A549 (cell line): ENCODE data around the gene ISL1. TPM values are rescaled to one million over a fixed set of nuclear protein-coding genes. Genes with fewer than 3 reads are reported as not detected.

Experiments
- ATAC-seq, 2 experiments: fragments of 200-7000 bp in 1 of 2; fragments of >200 bp in 1 of 2; cut with Nextera tagmentation in 1 of 2; cut with Tn5 transposase in 1 of 2; 3 replicates each; pipeline versions ENCODE4 v1.8.0 to v1.9.1; 2018 to 2020; ENCODE audit warnings: mild to moderate bottlenecking in 1 of 2, moderate library complexity in 1 of 2
- CTCF ChIA-PET: fragments of 300-600 bp; sonication (Branson Sonifier 250); formaldehyde crosslinking; extraction: SDS; loops from one replicate; lab custom pipeline; 2021; ENCODE audit warnings: antibody characterized with exemption, inconsistent platforms; lab: Yijun Ruan, JAX
- POLR2A ChIA-PET: fragments of 350-600 bp; formaldehyde crosslinking; extraction: SDS; loops from one replicate; lab custom pipeline; 2021; ENCODE audit warnings: antibody characterized with exemption, inconsistent platforms; lab: Yijun Ruan, JAX
- DNase-seq, 2 experiments: peaks; one replicate each; pipeline versions ENCODE4 v3.0.0 to v3.0.0-alpha.2; 2011 to 2016; ENCODE audit warnings: low read depth in 1 of 2, low spot score in 1 of 2
- FAIRE-seq: peaks from 2 replicates; lab custom pipeline; 2011; peaks lifted over from hg19 to GRCh38; lab: Jason Lieb, UNC
- H3K27ac ChIP-seq, 2 experiments: fragments of >200 bp; sonication (Bioruptor Twin); formaldehyde crosslinking; 3 replicates each; pipeline ENCODE4 v1.5.1; 2016 to 2017
- H3K4me1 ChIP-seq: fragments of >200 bp; sonication (Bioruptor Twin); formaldehyde crosslinking; 3 replicates; pipeline ENCODE4 v1.6.1; 2016
- H3K4me2 ChIP-seq: fragments of >200 bp; sonication (Bioruptor Twin); formaldehyde crosslinking; 3 replicates; pipeline ENCODE4 v1.6.1; 2016
- H3K4me3 ChIP-seq: fragments of >200 bp; sonication (Bioruptor Twin); formaldehyde crosslinking; 3 replicates; pipeline ENCODE4 v1.5.1; 2016
- H3K9me3 ChIP-seq: fragments of >200 bp; sonication (Bioruptor Twin); formaldehyde crosslinking; 3 replicates; pipeline ENCODE4 v1.6.1; 2016
- ATOH8 ChIP-seq: fragments of 250-450 bp; sonication (Bioruptor Pico); IDR thresholded peaks from 2 replicates; pipeline ENCODE4 v1.5.0; 2020; ENCODE audit warnings: low read depth, mild to moderate bottlenecking, moderate library complexity
- CBX8 ChIP-seq: fragments of 200-600 bp; sonication (generic); IDR thresholded peaks from 2 replicates; pipeline ENCODE4 v1.6.1; 2016
- E2F6 ChIP-seq: IDR thresholded peaks from 2 replicates; pipeline ENCODE4 v1.6.1; 2012; ENCODE audit warnings: low read depth, borderline replicate concordance
- EHF ChIP-seq: fragments of 250-450 bp; sonication (Bioruptor Pico); IDR thresholded peaks from 2 replicates; pipeline ENCODE4 v1.5.0; 2020; ENCODE audit warnings: mild to moderate bottlenecking
- ESRRA ChIP-seq: fragments of 150-350 bp; IDR thresholded peaks from 2 replicates; pipeline ENCODE4 v1.6.1; 2014; ENCODE audit warnings: mild to moderate bottlenecking, low read length, borderline replicate concordance
- FOSB ChIP-seq: fragments of 250-450 bp; sonication (Bioruptor Pico); IDR thresholded peaks from 2 replicates; pipeline ENCODE4 v1.5.0; 2020; ENCODE audit warnings: mild to moderate bottlenecking, moderate library complexity
- FOSL2 ChIP-seq, 2 experiments: fragments of 450-650 bp in 1 of 2; fragments of >200 bp in 1 of 2; sonication (Bioruptor Twin) in 1 of 2; formaldehyde crosslinking; IDR thresholded peaks; 2 replicates each; pipeline versions ENCODE4 v1.5.0 to v1.6.1; 2016 to 2020; ENCODE audit warnings: mild to moderate bottlenecking in 1 of 2, moderate library complexity in 1 of 2
- FOXS1 ChIP-seq: fragments of 250-450 bp; sonication (Bioruptor Pico); IDR thresholded peaks from 2 replicates; pipeline ENCODE4 v1.5.0; 2020; ENCODE audit warnings: mild to moderate bottlenecking, moderate library complexity
- HDAC2 ChIP-seq: fragments of 200-600 bp; sonication (generic); IDR thresholded peaks from 2 replicates; pipeline ENCODE4 v1.6.1; 2016
- HES2 ChIP-seq: fragments of >200 bp; sonication (Bioruptor Twin); formaldehyde crosslinking; IDR thresholded peaks from 2 replicates; pipeline ENCODE4 v1.6.1; 2016
- HMGXB4 ChIP-seq: fragments of 250-450 bp; sonication (Bioruptor Pico); IDR thresholded peaks from 2 replicates; pipeline ENCODE4 v1.5.0; 2021; ENCODE audit warnings: mild to moderate bottlenecking, moderate library complexity, borderline replicate concordance
- HOXB13 ChIP-seq: fragments of 250-450 bp; sonication (Bioruptor Pico); IDR thresholded peaks from 2 replicates; pipeline ENCODE4 v1.5.0; 2020; ENCODE audit warnings: low read depth, mild to moderate bottlenecking, moderate library complexity
- HOXB5 ChIP-seq: fragments of 250-450 bp; sonication (Bioruptor Pico); IDR thresholded peaks from 2 replicates; pipeline ENCODE4 v1.5.0; 2020; ENCODE audit warnings: mild to moderate bottlenecking, moderate library complexity
- JUN ChIP-seq, 2 experiments: fragments of >200 bp; sonication (Bioruptor Twin); formaldehyde crosslinking; IDR thresholded peaks; 2 replicates in 1 of 2; 3 replicates in 1 of 2; pipeline ENCODE4 v1.6.1; 2016 to 2017
- KDM1A ChIP-seq: fragments of 200-600 bp; sonication (generic); IDR thresholded peaks from 2 replicates; pipeline ENCODE4 v1.6.1; 2016; ENCODE audit warnings: low read depth, mild to moderate bottlenecking
- MAX ChIP-seq: IDR thresholded peaks from 2 replicates; pipeline ENCODE4 v1.6.1; 2012
- MAZ ChIP-seq: fragments of 150-350 bp; IDR thresholded peaks from 2 replicates; pipeline ENCODE4 v1.6.1; 2014; ENCODE audit warnings: antibody characterized with exemption, low read depth, low read length, borderline replicate concordance
- NFE2L2 ChIP-seq: fragments of 150-350 bp; conservative IDR thresholded peaks from 2 replicates; pipeline ENCODE4 v1.6.1; 2014; ENCODE audit warnings: low read length
- PHF8 ChIP-seq: fragments of 200-600 bp; sonication (generic); IDR thresholded peaks from 2 replicates; pipeline ENCODE4 v1.6.1; 2016; ENCODE audit warnings: low read depth, mild to moderate bottlenecking, antibody characterized with exemption, moderate library complexity, borderline replicate concordance
- RAD21 ChIP-seq, 2 experiments: fragments of >200 bp in 1 of 2; sonication (Bioruptor Twin) in 1 of 2; formaldehyde crosslinking in 1 of 2; IDR thresholded peaks in 1 of 2; conservative IDR thresholded peaks in 1 of 2; 2 replicates in 1 of 2; 3 replicates in 1 of 2; pipeline ENCODE4 v1.6.1; 2012 to 2018; ENCODE audit warnings: inconsistent platforms in 1 of 2
- SMC3 ChIP-seq: fragments of >200 bp; sonication (Bioruptor Twin); formaldehyde crosslinking; IDR thresholded peaks from 3 replicates; pipeline ENCODE4 v1.6.1; 2018; ENCODE audit warnings: inconsistent platforms
- SREBF2 ChIP-seq: fragments of 450-650 bp; IDR thresholded peaks from 2 replicates; pipeline ENCODE4 v1.6.1; 2014; ENCODE audit warnings: mild to moderate bottlenecking, moderate library complexity
- TFCP2L1 ChIP-seq: fragments of 250-450 bp; sonication (Bioruptor Pico); IDR thresholded peaks from 2 replicates; pipeline ENCODE4 v1.5.0; 2021; ENCODE audit warnings: mild to moderate bottlenecking
- TP53 ChIP-seq: fragments of 250-450 bp; sonication (Bioruptor Pico); IDR thresholded peaks from 2 replicates; pipeline ENCODE4 v1.5.0; 2021; ENCODE audit warnings: mild to moderate bottlenecking, moderate library complexity
- USF2 ChIP-seq: fragments of 450-650 bp; IDR thresholded peaks from 2 replicates; pipeline ENCODE4 v1.6.1; 2014; ENCODE audit warnings: antibody characterized with exemption
- ZNF302 ChIP-seq: fragments of 250-450 bp; sonication (Bioruptor Pico); IDR thresholded peaks from 2 replicates; pipeline ENCODE4 v1.9.0; 2021; ENCODE audit warnings: inconsistent platforms, mild to moderate bottlenecking, moderate library complexity
- WGBS: methylation state at CpG from one replicate; pipeline ENCODE4 v1.1.6; 2017; ENCODE audit errors: missing lambda C conversion rate; 5-methylcytosine and 5-hydroxymethylcytosine counted together
- polyA plus RNA-seq, 4 experiments: library from polyadenylated mRNA; depleted of rRNA in 3 of 4; stranded (reverse); fragments of >200 nt; fragmentation: RNase III in 1 of 4; extraction: RNeasy Plus Mini Kit Qiagen cat#74134 plus additional on column Dnase treatment in 1 of 4; gene quantifications; 2 replicates in 3 of 4; 3 replicates in 1 of 4; pipeline ENCODE4 v1.2.3, GENCODE V29; 2011 to 2017

Gene ISL1
- polyA plus RNA-seq, 2 of the 4 experiments (the other 2 are of a cell fraction) = not detected

- no peaks in the 10 kb centered on the region for H3K4me1 ChIP-seq
- POLR2A ChIA-PET = no interaction called here
- ATAC-seq (no peak), FAIRE-seq (no peak)
- no peak overlapping the region for H3K4me3 ChIP-seq
- H3K4me2 ChIP-seq = no peak overlapping the region
- no peak for TF ChIP-seq CBX8
- no peak for TF ChIP-seq HDAC2
- no peak for TF ChIP-seq FOSB (CRISPR knock-in tag)
- TF ChIP-seq HOXB13 (CRISPR knock-in tag) = no peak
- TF ChIP-seq ZNF302 = no peak
- TF ChIP-seq SREBF2 = no peak
- TF ChIP-seq, all 56 proteins: peak for 0
- H3K27ac ChIP-seq = no peak overlapping the region
- DNase-seq = no peak
- H3K9me3 ChIP-seq = 0 out of 3 replicates have a peak, but pooled peaks cover 3% of the 10 kb centered on the region
- CTCF ChIA-PET = interaction anchor here (1.2 kb wide), 1 partner anchor 1276 kb away, joined by 3 read pairs; no protein-coding TSS in a partner anchor
- WGBS = 43% methylated on average over 19 of the region's 19 CpGs
These were observed 1.3 kb upstream of the ISL1 start for GRCh38 chr5:51381761-51382474.

GRCh38 chr5:51382521-51383130, 622 bp upstream of the ISL1 start:
- H3K9me3 ChIP-seq = 0 out of 3 replicates have a peak, but pooled peaks cover 3% of the 10 kb centered on the region
- H3K4me1 ChIP-seq = no peaks in the 10 kb centered on the region
- DNase-seq (no peak), FAIRE-seq (no peak), ATAC-seq (peak; percentile 51 to 73; a peak in 5 of 6 replicates)
- ChIA-PET CTCF (interaction anchor here (0.6 kb wide), 1 partner anchor 1178 kb away, joined by 4 read pairs; no protein-coding TSS in a partner anchor), POLR2A (no interaction called here)
- peak overlapping the region; percentile 43 for H3K4me3 ChIP-seq
- no peak for TF ChIP-seq NFE2L2
- no peak for TF ChIP-seq HOXB5 (CRISPR knock-in tag)
- TF ChIP-seq MAZ = no peak
- TF ChIP-seq FOSB (CRISPR knock-in tag) = no peak
- no peak for TF ChIP-seq E2F6
- TF ChIP-seq USF2 = no peak
- no peak for TF ChIP-seq ESRRA
- TF ChIP-seq HDAC2 = no peak
- TF ChIP-seq ATOH8 (CRISPR knock-in tag) = no peak
- TF ChIP-seq RAD21 (conservative IDR thresholded peaks at IDR 0.05 in 1 of 2, IDR thresholded peaks at IDR 0.05 in 1 of 2) = no peak
- no peak for TF ChIP-seq MAX
- TF ChIP-seq EHF (CRISPR knock-in tag) = no peak
- TF ChIP-seq SMC3 = no peak
- WGBS = 45% methylated on average over 31 of the region's 45 CpGs
- H3K4me2 ChIP-seq = peak overlapping the region; percentile 72
- no peak overlapping the region for H3K27ac ChIP-seq

GRCh38 chr5:51384281-51384840, 1.1 kb downstream of the ISL1 start:
- POLR2A ChIA-PET = no interaction called here
- ATAC-seq (no peak), DNase-seq (no peak), FAIRE-seq (no peak)
- 63% methylated on average over 12 of the region's 12 CpGs for WGBS
- Histone ChIP-seq H3K4me2 (no peak overlapping the region), H3K4me3 (no peak overlapping the region), H3K4me1 (no peaks in the 10 kb centered on the region), H3K9me3 (0 out of 3 replicates have a peak, but pooled peaks cover 3% of the 10 kb centered on the region), H3K27ac (no peak overlapping the region)
- CTCF ChIA-PET = no interaction called here
- no peak for TF ChIP-seq HOXB5 (CRISPR knock-in tag)
- no peak for TF ChIP-seq HMGXB4 (CRISPR knock-in tag)
- no peak for TF ChIP-seq FOXS1
- no peak for TF ChIP-seq PHF8
- TF ChIP-seq JUN (IDR thresholded peaks at IDR 0.05) = no peak
- no peak for TF ChIP-seq HES2
- TF ChIP-seq SMC3 = no peak
- TF ChIP-seq TP53 = no peak
- TF ChIP-seq FOSL2 (IDR thresholded peaks at IDR 0.05) = no peak
- TF ChIP-seq FOSL2 (CRISPR knock-in tag; IDR thresholded peaks at IDR 0.05) = no peak
- no peak for TF ChIP-seq HOXB13 (CRISPR knock-in tag)
- no peak for TF ChIP-seq KDM1A
- TF ChIP-seq TFCP2L1 (CRISPR knock-in tag) = no peak
- no peak for TF ChIP-seq ESRRA
